Measurements from ENCODE around the gene OSTF1.
A peak's percentile ranks its signal among the peaks of the same experiment; 100 is the strongest.

The OSTF1 gene

GRCh38 chr9:75181750-75182149 is 93.4 kb downstream of the OSTF1 start:
- H3K4me3 ChIP-seq (ENCODE audit: low read depth, low read length): no peak overlapping the region
- TF ChIP-seq CTCF (IDR thresholded peaks at IDR 0.05; ENCODE audit: insufficient read depth, low read length, missing control alignments): no peak
- no peak for DNase-seq (ENCODE audit: low read depth, low spot score)
- ChIA-PET CTCF (interaction anchor here (1.0 kb wide), 1 partner anchor 20 kb away, joined by 4 read pairs; no protein-coding TSS in a partner anchor), POLR2A (no interaction called here)

- no peak for TF ChIP-seq CTCF (IDR thresholded peaks at IDR 0.05; ENCODE audit: insufficient read depth, low read length, missing control alignments)
- POLR2A ChIA-PET: no interaction called here
- CTCF ChIA-PET: interaction anchor here (3.6 kb wide), 2 partner anchors 8 to 12 kb away, joined by 25 to 26 read pairs; no protein-coding TSS in a partner anchor
- DNase-seq (ENCODE audit: low read depth, low spot score): no peak
- no peak overlapping the region for H3K4me3 ChIP-seq (ENCODE audit: low read depth, low read length)
Measured at GRCh38 chr9:75183306-75183705, 95.0 kb downstream of the OSTF1 start.

- ChIA-PET CTCF (interaction anchor here (0.7 to 3.6 kb wide), 11 partner anchors 9 to 411 kb away, joined by 3 to 26 read pairs (median 5); no protein-coding TSS in a partner anchor), POLR2A (no interaction called here)
- H3K4me3 ChIP-seq (ENCODE audit: low read depth, low read length): no peak overlapping the region
- no peak for TF ChIP-seq CTCF (IDR thresholded peaks at IDR 0.05; ENCODE audit: insufficient read depth, low read length, missing control alignments)
- DNase-seq (ENCODE audit: low read depth, low spot score): no peak
Measured at GRCh38 chr9:75184471-75184870, 96.2 kb downstream of the OSTF1 start.

GRCh38 chr9:75185585-75186170 is 97.4 kb downstream of the OSTF1 start:
- no peak overlapping the region for H3K4me3 ChIP-seq (ENCODE audit: low read depth, low read length)
- ChIA-PET CTCF (interaction anchor here (0.8 to 3.6 kb wide), 18 partner anchors 10 to 412 kb away, joined by 3 to 36 read pairs (median 4); no protein-coding TSS in a partner anchor), POLR2A (no interaction called here)
- no peak for DNase-seq (ENCODE audit: low read depth, low spot score)
- peak; percentile 65 for TF ChIP-seq CTCF (IDR thresholded peaks at IDR 0.05; ENCODE audit: insufficient read depth, low read length, missing control alignments)

- peak; percentile 54 for TF ChIP-seq CTCF (IDR thresholded peaks at IDR 0.05; ENCODE audit: insufficient read depth, low read length, missing control alignments)
- ChIA-PET POLR2A (no interaction called here), CTCF (interaction anchor here (1.0 to 3.6 kb wide), 11 partner anchors 10 to 413 kb away, joined by 3 to 36 read pairs (median 6); no protein-coding TSS in a partner anchor)
- H3K4me3 ChIP-seq (ENCODE audit: low read depth, low read length): no peak overlapping the region
- DNase-seq (ENCODE audit: low read depth, low spot score): no peak
Measured at GRCh38 chr9:75186767-75187380, 98.6 kb downstream of the OSTF1 start.

- H3K4me3 ChIP-seq (ENCODE audit: low read depth, low read length): no peak overlapping the region
- TF ChIP-seq CTCF (IDR thresholded peaks at IDR 0.05; ENCODE audit: insufficient read depth, low read length, missing control alignments): no peak
- ChIA-PET POLR2A (no interaction called here), CTCF (interaction anchor here (1.0 kb wide), 2 partner anchors 11 to 13 kb away, joined by 3 read pairs; no protein-coding TSS in a partner anchor)
- DNase-seq (ENCODE audit: low read depth, low spot score): no peak
Measured at GRCh38 chr9:75188756-75189155, 100.4 kb downstream of the OSTF1 start.
